ENCODE results near the gene MED14. TPM values are rescaled to one million over a fixed set of nuclear protein-coding genes. Genes with fewer than 3 reads are reported as not detected.

Gene MED14
- total and polyA plus RNA-seq, 3 donors from 2014 or later: 13.2 to 19.1 (median 16.7) TPM

DNA sequence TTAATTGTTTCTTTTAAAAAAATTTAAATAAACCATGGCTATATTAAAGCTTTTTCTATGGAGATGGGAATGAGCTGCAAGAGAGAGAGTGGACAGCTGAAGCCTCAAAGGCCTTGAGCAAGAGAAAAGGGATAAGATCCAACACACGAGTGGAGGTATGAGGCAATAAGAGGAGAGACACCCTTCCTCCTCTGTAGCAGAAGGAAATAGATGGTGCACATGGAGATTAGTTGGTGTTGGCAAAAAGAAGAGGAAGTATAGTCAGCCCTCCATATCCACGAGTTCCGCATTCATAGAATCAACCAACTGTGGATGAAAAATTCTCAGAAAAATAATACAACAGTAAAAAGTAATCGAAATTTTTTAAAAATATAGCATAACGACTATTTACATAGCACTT, 91.2 kb downstream of the MED14 start:
- Histone ChIP-seq H3K36me3 (ENCODE audit: low read depth, missing control alignments) (no peaks in the 10 kb centered on the region), H3K27ac (peak overlapping the region; percentile 39 to 73), H3K4me3 (no peak overlapping the region), H3K4me1 (no peaks in the 10 kb centered on the region), H3K9me3 (no peaks in the 10 kb centered on the region), H3K27me3 (no peaks in the 10 kb centered on the region)
- WGBS, 2 donors: 51 to 59% methylated on average over 5 of the region's 5 CpGs
- no peak for DNase-seq
- intact Hi-C loops (cut with DNase I; ENCODE audit: low total_unique reads): no loop called here
- TF ChIP-seq POLR2A (IDR thresholded peaks at IDR 0.05): no peak
- TF ChIP-seq, protein P1, sequence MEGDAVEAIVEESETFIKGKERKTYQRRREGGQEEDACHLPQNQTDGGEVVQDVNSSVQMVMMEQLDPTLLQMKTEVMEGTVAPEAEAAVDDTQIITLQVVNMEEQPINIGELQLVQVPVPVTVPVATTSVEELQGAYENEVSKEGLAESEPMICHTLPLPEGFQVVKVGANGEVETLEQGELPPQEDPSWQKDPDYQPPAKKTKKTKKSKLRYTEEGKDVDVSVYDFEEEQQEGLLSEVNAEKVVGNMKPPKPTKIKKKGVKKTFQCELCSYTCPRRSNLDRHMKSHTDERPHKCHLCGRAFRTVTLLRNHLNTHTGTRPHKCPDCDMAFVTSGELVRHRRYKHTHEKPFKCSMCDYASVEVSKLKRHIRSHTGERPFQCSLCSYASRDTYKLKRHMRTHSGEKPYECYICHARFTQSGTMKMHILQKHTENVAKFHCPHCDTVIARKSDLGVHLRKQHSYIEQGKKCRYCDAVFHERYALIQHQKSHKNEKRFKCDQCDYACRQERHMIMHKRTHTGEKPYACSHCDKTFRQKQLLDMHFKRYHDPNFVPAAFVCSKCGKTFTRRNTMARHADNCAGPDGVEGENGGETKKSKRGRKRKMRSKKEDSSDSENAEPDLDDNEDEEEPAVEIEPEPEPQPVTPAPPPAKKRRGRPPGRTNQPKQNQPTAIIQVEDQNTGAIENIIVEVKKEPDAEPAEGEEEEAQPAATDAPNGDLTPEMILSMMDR (IDR thresholded peaks at IDR 0.05): no peak

DNA sequence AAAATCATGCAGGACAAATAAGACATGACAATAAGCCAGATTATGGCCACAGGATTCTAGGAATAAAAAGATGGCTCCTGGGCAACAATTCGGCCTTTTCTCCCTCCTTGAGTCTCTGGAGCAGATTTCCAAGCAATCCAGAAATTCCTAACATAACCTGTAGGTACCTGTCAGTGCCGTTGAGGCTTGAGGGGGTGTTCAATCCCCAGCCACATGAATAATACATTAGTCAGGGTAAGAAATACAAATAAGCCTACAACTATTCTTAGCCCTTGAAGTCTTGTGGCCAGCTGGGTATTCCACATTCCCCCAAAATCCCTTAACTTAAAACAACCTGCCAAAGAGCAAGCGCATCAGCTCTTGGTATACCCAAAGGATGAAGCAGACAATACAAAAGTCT, 97.7 kb downstream of the MED14 start:
- H3K9me3 ChIP-seq: no peaks in the 10 kb centered on the region
- DNase-seq: no peak
- 93% methylated on average over 3 of the region's 3 CpGs for WGBS, 2 donors
- no peaks in the 10 kb centered on the region for H3K4me1 ChIP-seq
- H3K4me3 ChIP-seq: no peak overlapping the region
- intact Hi-C loops (cut with DNase I; ENCODE audit: low total_unique reads): no loop called here
- TF ChIP-seq, protein P1 (IDR thresholded peaks at IDR 0.05): no peak
- TF ChIP-seq POLR2A (IDR thresholded peaks at IDR 0.05): no peak
- H3K27me3 ChIP-seq: no peaks in the 10 kb centered on the region
- no peak overlapping the region for H3K27ac ChIP-seq
- no peaks in the 10 kb centered on the region for H3K36me3 ChIP-seq (ENCODE audit: low read depth, missing control alignments)

DNA sequence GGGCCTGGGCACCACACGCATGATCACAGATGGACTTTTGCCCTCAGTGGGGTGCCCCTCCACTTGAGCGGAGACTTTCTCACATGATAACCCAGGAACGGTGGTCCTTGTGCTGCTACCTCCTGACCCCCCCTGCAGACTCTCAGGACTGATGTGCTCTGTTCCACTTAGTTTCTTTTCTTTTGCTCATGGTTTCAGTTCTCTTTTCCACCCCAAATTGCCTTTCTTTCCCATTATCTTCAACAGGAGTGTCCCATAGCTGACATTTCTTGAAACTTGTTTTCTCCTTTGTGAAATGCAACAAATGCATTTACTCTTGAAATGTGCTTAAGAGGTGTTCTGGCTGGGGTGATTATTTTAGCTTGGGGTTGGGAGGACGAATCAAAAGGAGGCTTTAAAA, 103.1 kb downstream of the MED14 start:
- DNase-seq: no peak
- intact Hi-C loops (cut with DNase I; ENCODE audit: low total_unique reads): no loop called here
- Histone ChIP-seq H3K9me3 (no peaks in the 10 kb centered on the region), H3K36me3 (ENCODE audit: low read depth, missing control alignments) (no peaks in the 10 kb centered on the region), H3K4me1 (no peaks in the 10 kb centered on the region), H3K27me3 (no peaks in the 10 kb centered on the region), H3K4me3 (no peak overlapping the region), H3K27ac (no peak overlapping the region)
- no peak for TF ChIP-seq POLR2A (IDR thresholded peaks at IDR 0.05)
- TF ChIP-seq, protein P1 (IDR thresholded peaks at IDR 0.05): no peak
- 80 to 86% methylated on average over 3 to 4 of the region's 4 CpGs for WGBS, 2 donors

DNA sequence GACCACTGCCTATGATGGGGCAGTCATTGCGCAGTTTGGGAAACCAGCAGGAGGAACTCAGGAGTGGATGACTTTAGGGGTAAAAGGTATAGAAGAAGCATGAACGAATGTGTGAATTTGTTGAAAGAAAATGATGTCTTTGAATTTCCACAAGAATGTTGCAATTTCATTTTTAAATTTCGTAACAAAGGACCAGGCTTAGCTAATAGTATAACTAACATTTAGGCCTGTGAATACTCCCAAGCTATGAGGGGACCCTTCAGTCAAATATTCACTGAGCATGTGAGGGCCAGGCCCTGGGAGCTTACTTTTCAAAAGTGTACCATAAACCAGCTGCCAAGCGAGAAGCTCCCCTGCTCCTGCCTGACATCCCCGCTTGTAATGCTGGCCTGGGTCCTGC, 106.8 kb downstream of the MED14 start:
- intact Hi-C loops (cut with DNase I; ENCODE audit: low total_unique reads): no loop called here
- no peak for TF ChIP-seq POLR2A (IDR thresholded peaks at IDR 0.05)
- TF ChIP-seq, protein P1 (IDR thresholded peaks at IDR 0.05): no peak
- Histone ChIP-seq H3K4me1 (no peaks in the 10 kb centered on the region), H3K36me3 (ENCODE audit: low read depth, missing control alignments) (no peaks in the 10 kb centered on the region), H3K9me3 (no peaks in the 10 kb centered on the region), H3K27ac (no peak overlapping the region), H3K4me3 (no peak overlapping the region), H3K27me3 (no peaks in the 10 kb centered on the region)
- DNase-seq: no peak
- 88 to 95% methylated on average over 2 to 5 of the region's 5 CpGs for WGBS, 2 donors

DNA sequence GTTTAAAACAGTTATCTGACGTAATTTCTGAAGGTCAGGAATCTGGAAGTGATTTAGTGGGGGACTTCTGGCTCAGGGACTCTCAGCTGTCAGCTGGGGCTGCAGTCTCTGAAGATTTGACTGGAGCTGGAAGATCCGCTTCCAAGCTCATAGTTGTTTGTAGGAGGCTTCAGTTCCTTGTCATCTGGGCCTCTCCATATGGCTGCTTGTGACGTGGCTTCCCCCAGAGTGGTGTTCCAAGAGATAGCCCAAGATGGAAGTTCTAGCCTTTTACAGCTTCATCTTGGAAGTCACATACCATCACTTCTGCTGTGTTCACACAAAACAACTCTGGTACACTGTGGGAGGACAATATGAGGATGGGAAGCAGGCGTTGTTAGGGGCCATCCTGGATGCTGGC, 110.0 kb downstream of the MED14 start:
- Histone ChIP-seq H3K27me3 (no peaks in the 10 kb centered on the region), H3K4me1 (no peaks in the 10 kb centered on the region), H3K36me3 (ENCODE audit: low read depth, missing control alignments) (no peaks in the 10 kb centered on the region), H3K9me3 (no peaks in the 10 kb centered on the region), H3K27ac (no peak overlapping the region), H3K4me3 (no peak overlapping the region)
- 71 to 79% methylated on average over 4 of the region's 4 CpGs for WGBS, 2 donors
- TF ChIP-seq, protein P1 (IDR thresholded peaks at IDR 0.05): no peak
- no peak for TF ChIP-seq POLR2A (IDR thresholded peaks at IDR 0.05)
- intact Hi-C loops (cut with DNase I; ENCODE audit: low total_unique reads): no loop called here
- no peak for DNase-seq

All from testis (tissue), 3 donors.